Measurements from ENCODE around the gene RSRC1. TPM values are rescaled to one million over a fixed set of nuclear protein-coding genes. Genes with fewer than 3 reads are reported as not detected.

The RSRC1 gene
- total RNA-seq, 1 experiment from 2014 or later: 37.9 TPM

GRCh38 chr3:158098309-158098639 lies 11.6 kb upstream of the RSRC1 start:
- no peak overlapping the region for H2BK12ac ChIP-seq (ENCODE audit: insufficient read length, low read depth, low read length)
- H3K9me3 Mint-ChIP-seq: peaks cover 3% of the 10 kb centered on the region in 2 experiments; a peak in 2 of 5 replicates
- no peak for TF ChIP-seq CTCF (conservative IDR thresholded peaks at IDR 0.05)
- no peak overlapping the region for H3K14ac ChIP-seq (ENCODE audit: insufficient read depth, low read length)
- H3K79me1 ChIP-seq (ENCODE audit: insufficient read depth, low read depth, low read length, poor library complexity, severe bottlenecking): no peaks in the 10 kb centered on the region
- no CpG with 5 or more reads among the region's 10 CpGs for WGBS (ENCODE audit: extremely low coverage, insufficient read length, low lambda C conversion rate)
- H2BK20ac ChIP-seq (ENCODE audit: low read depth, low read length, poor library complexity, severe bottlenecking): no peak overlapping the region
- no peak overlapping the region for H2BK120ac ChIP-seq (ENCODE audit: low read depth, low read length, poor library complexity, severe bottlenecking)
- no peaks in the 10 kb centered on the region for H3K79me2 ChIP-seq (ENCODE audit: insufficient read depth, low read length)
- no peak overlapping the region for H4K8ac ChIP-seq (replicated peaks; ENCODE audit: insufficient read length, low read depth, low read length)
- H3K27ac Mint-ChIP-seq: no peak overlapping the region
- peaks cover 31 to 49% of the 10 kb centered on the region in 2 experiments for H3K4me1 Mint-ChIP-seq
- no peaks in the 10 kb centered on the region for H3K9me3 ChIP-seq (ENCODE audit: control insufficient read depth, low read depth, low read length)
- no peak overlapping the region for H2BK15ac ChIP-seq (ENCODE audit: low read depth, low read length)
- H4K5ac ChIP-seq (ENCODE audit: insufficient read length, low read depth, low read length): no peak overlapping the region
- H3K4ac ChIP-seq (ENCODE audit: low read depth, low read length): no peak overlapping the region
- no peak overlapping the region for H2AK5ac ChIP-seq (ENCODE audit: insufficient read length, low read length)
- H3K4me1 ChIP-seq (ENCODE audit: insufficient read depth, low read length): no peaks in the 10 kb centered on the region
- H4K91ac ChIP-seq (ENCODE audit: insufficient read length, low read depth, low read length): no peak overlapping the region
- H3K4me3 Mint-ChIP-seq: peak overlapping the region; percentile 93 to 94
- H3K18ac ChIP-seq (ENCODE audit: insufficient read length, low read depth, low read length): no peak overlapping the region
- no peaks in the 10 kb centered on the region; a peak in 1 of 7 replicates for H3K36me3 Mint-ChIP-seq (ENCODE audit: insufficient read depth in 1 of 3, low read depth in 3 of 3)
- H3K23ac ChIP-seq (ENCODE audit: insufficient read length, low read depth, low read length): no peak overlapping the region
- no peak overlapping the region for H3K27ac ChIP-seq (ENCODE audit: insufficient read length, low read depth, low read length)
- H3K23me2 ChIP-seq (ENCODE audit: insufficient read length, low read depth, low read length, poor library complexity, severe bottlenecking): peaks cover 31% of the 10 kb centered on the region
- H3K56ac ChIP-seq (ENCODE audit: insufficient read length, low read depth, low read length): no peak overlapping the region
- no peaks in the 10 kb centered on the region for H4K20me1 ChIP-seq (ENCODE audit: control insufficient read depth, insufficient read depth, insufficient read length)
- H3K27me3 Mint-ChIP-seq (ENCODE audit: low read depth): peaks cover 100% of the 10 kb centered on the region
- no peak overlapping the region for H3K9ac ChIP-seq (ENCODE audit: extremely low read depth, insufficient read length, low read length)
- no peak for DNase-seq
- H3T11ph ChIP-seq (ENCODE audit: low read length): no peak overlapping the region
- no peak overlapping the region for H2BK5ac ChIP-seq (ENCODE audit: insufficient read length, low read length)
- H3K4me2 ChIP-seq (ENCODE audit: insufficient read depth, insufficient read length, low read length): peak overlapping the region; percentile 95
- H2AFZ ChIP-seq (ENCODE audit: low read length): no peak overlapping the region
- peaks cover 77% of the 10 kb centered on the region for H3K27me3 ChIP-seq (ENCODE audit: insufficient read depth, low read length)
